ENCODE measurements around the gene SUPT3H.
"Not testable (repeated sequence)": the region's sequence is repeated elsewhere in the genome, so short reads cannot be mapped to it uniquely, and the experiment has no call there.

Gene SUPT3H

DNA sequence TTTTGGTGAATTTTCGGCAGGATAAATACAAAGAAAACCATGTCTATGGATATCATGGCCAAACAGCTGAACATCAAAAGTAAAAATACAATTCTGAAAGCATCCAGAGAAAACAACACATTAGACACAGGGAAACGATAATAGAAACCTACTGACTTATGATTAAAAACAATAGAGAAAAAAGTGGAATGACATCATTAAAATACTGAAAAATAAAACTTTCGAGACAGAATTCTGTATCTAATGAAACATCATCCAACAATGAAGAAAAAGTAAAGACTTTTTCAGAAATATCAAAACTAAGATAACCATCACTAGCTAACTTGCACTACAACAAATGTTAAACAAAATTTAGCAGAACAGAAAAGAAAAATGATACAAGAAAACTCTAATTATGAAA, 434.2 kb downstream of the SUPT3H start:
- no peak for DNase-seq (ENCODE audit: low read depth)

- no peak for DNase-seq (ENCODE audit: low read depth)
These were observed 434.9 kb downstream of the SUPT3H start for GRCh38 chr6:44942798-44943197.

- no peak for DNase-seq (ENCODE audit: low read depth)
These were observed 435.5 kb downstream of the SUPT3H start for GRCh38 chr6:44942201-44942600.

DNA sequence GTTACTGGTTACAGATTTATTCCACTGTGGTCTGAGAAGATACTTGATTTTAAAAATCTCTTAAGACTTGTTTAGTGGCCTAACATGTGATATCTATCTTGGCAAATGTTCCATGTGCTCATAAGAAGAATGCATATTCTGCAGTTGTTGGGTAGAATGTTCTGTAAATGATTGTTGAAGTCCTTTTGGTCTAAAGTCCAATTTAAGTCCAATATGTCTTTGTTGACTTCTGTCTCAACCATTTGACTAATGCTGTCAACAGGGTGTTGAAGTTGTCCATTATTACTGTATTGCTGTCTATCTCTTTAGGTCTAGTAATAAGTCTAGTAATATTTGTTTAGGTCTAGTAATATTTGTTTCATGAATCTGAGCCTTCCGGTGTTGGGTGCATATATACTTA, 437.4 kb downstream of the SUPT3H start:
- DNase-seq (ENCODE audit: low read depth): no peak

- DNase-seq (ENCODE audit: low read depth): no peak
These were observed 441.9 kb downstream of the SUPT3H start for GRCh38 chr6:44935693-44936300.

GRCh38 chr6:44933108-44933507, 444.6 kb downstream of the SUPT3H start:
- DNase-seq (ENCODE audit: low read depth): no peak

DNA sequence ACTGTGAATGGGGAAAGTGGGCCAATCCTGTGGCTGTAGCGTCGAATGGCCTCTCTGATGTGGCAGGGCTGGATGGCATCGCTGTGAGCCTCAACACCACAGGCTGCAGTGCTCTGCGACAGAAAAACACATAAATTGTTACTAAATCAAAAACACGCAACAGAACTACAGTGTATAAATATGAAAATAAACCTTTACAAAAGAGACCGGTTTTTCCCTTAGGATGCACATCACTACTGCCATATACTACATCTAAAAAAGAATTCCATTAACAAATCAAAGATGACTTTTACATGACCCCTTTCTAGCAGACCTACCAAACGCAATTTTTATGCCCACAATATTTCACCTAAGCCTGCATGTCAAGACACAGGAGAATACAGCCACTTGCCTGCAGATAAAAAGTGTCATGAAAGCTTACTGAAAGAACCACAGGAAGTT, 445.1 kb downstream of the SUPT3H start:
- no peak for DNase-seq (ENCODE audit: low read depth)

DNA sequence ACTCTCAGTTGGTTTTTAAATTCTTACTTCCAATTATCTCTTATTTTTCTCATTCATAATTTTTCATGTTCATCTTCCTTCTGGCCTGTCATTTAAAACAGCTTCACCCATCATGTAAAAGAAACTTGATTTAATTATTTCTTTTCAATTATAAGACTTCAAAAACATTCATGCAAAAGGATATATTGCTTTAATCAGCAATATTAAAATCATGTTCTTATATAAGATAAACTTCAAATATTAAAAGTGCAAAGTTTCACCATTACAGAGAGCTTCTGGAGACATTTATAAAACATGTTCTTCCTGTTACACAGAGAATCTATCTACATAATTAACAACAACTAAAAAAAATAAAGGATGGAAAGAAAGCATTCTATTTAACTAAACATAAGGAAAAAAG, 446.3 kb downstream of the SUPT3H start:
- DNase-seq (ENCODE audit: low read depth): no peak

GRCh38 chr6:44926556-44926955, 451.2 kb downstream of the SUPT3H start:
- DNase-seq (ENCODE audit: low read depth): no peak

DNA sequence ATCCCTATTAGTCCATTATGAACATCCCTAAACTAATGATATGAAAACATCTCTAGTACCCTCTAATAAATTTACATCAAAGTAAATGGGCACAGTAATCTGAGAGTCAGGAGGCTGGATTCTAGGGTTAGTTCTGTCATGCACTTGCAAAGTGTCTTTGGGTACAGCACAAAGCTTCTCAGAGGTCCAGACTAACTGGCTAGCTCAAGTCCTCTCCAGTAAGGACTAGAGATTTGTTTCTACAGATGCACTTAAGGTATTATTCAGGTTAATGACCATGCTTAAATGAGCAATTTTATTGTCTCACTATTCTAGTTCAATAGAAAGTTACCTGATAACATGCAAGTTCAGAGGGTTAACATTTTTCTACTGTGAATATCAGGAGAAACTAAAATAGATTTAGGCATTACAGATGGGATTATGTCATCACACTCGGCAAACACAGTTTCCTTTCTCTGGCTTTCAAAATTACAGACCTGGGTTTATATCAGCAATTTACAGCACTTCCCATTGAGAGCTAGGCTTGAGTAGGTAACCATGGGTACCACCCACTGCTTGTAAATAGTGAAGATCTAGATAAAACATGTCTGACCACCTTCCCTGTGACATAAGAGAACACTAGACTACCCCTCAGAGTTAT, 452.5 kb downstream of the SUPT3H start:
- no peak for DNase-seq (ENCODE audit: low read depth)

GRCh38 chr6:44923444-44923843, 454.3 kb downstream of the SUPT3H start:
- no peak for DNase-seq (ENCODE audit: low read depth)

DNA sequence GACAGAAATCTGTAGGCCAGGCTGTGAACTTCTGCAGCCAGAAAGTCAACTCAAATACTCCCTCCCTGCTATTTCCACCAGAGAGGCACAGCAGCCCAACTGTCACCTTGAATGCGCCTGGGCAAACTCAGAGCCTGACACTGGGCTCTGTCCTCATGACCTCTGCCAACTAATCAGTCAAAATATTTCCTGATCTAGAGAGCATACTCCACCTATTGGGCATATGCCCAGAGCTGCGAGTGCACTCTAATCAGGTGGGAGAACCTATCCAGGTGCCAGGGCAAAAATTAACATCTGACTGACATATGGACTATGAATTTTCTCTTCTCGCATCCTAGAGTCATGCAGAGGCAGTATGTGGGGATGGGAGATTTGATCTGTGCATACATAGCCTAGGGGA, 455.9 kb downstream of the SUPT3H start:
- no peak for DNase-seq (ENCODE audit: low read depth)

GRCh38 chr6:44920952-44921491, 456.7 kb downstream of the SUPT3H start:
- no peak for DNase-seq (ENCODE audit: low read depth)

DNA sequence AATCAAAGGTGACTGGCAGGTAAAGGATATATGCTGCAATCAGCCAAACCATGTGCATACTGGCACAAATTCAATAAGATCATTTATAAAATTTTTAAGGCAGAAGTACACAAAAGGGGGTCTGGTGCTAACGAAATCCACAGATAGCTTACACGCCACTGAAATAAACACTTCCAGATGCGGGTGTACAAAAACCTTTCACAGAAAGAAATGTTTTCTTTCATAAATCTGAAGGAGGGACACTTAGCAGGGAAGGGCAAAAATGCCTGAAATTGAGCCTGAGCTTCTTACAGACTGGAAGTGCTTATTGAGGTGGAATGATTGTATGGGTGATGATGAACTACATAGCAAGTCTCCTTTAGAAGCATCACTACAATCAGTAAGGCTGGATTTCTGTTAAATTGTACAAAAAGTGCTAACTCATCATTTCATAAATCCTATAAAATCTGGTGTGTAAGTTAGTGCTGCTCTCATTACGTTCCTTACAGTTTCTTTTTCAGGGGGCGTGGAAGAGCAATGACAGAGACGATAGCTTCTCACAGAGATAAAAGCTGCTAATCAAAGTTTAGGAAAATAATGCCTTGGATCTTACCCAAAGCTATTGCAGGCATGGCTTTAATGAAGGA, 458.9 kb downstream of the SUPT3H start:
- no peak for DNase-seq (ENCODE audit: low read depth)

- no peak for DNase-seq (ENCODE audit: low read depth)
These were observed 460.3 kb downstream of the SUPT3H start for GRCh38 chr6:44917430-44917829.

DNA sequence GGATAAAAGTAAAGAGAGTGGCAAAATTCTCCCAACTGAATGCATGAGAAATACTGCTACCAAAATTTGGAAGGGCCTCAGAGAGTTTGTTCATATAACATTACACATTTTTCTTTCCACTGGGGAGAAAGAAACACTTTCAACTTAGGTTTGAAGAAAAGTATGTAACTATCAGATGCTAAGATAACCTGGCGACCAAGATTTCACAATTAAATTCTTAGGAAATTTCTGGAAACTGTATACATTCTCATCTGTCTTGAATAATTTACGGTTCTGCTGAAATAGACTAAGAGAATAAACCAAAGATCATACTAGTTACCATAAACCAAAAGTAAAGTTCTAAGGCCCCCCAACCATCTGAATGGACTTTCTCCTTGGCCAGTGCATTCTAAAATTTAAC, 462.6 kb downstream of the SUPT3H start:
- DNase-seq (ENCODE audit: low read depth): no peak

GRCh38 chr6:44914141-44914540, 463.6 kb downstream of the SUPT3H start:
- no peak for DNase-seq (ENCODE audit: low read depth)

- DNase-seq (ENCODE audit: low read depth): no peak
These were observed 471.0 kb downstream of the SUPT3H start for GRCh38 chr6:44906761-44907160.

DNA sequence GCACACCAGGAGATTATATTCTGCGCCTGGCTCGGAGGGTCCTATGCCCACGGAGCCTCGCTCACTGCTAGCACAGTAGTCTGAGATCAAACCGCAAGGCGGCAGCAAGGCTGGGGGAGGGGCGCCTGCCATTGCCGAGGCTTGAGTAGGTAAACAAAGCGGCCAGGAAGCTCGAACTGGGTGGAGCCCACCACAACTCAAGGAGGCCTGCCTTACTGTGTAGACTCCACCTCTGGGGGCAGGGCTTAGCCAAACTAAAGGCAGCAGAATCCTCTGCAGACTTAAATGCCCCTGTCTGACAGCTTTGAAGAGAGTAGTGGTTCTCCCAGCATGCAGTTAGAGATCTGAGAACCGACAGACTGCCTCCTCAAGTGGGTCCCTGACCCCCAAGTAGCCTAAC, 477.4 kb downstream of the SUPT3H start:
- DNase-seq (ENCODE audit: low read depth): not testable (repeated sequence)

- peak; percentile 53 for DNase-seq (ENCODE audit: low read depth)
These were observed 479.3 kb downstream of the SUPT3H start for GRCh38 chr6:44898296-44898930.

GRCh38 chr6:44897316-44897715, 480.4 kb downstream of the SUPT3H start:
- no peak for DNase-seq (ENCODE audit: low read depth)

- no peak for DNase-seq (ENCODE audit: low read depth)
These were observed 481.0 kb downstream of the SUPT3H start for GRCh38 chr6:44896701-44897100.

- no peak for DNase-seq (ENCODE audit: low read depth)
These were observed 485.2 kb downstream of the SUPT3H start for GRCh38 chr6:44892579-44892978.

Measured in HS-5 (cell line).